ENCODE results near the gene PARVA.

DNA sequence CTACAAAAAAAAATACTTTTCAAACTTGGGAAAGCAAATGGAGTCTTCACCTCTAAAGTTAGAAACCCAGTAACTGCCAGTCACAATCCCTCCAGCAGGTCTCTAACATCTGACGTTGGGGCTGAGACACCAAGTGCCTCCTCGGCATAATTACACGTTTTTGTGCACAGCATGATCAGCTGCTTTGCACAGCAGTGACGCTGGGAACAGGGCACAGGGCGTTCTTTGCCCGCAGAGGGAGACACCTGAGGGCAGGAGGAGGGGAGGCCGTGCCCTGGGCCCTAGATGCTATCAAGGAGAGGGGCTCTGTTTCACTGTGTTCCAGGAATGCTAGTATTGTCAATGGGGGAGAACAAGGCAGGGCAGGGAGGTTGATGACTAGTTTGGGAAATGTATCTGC lies 120.1 kb downstream of the PARVA start:
- no peak for TF ChIP-seq EZH2phosphoT487 (IDR thresholded peaks at IDR 0.05; ENCODE audit: borderline replicate concordance, low read depth, low read length)
- TF ChIP-seq, protein P1, sequence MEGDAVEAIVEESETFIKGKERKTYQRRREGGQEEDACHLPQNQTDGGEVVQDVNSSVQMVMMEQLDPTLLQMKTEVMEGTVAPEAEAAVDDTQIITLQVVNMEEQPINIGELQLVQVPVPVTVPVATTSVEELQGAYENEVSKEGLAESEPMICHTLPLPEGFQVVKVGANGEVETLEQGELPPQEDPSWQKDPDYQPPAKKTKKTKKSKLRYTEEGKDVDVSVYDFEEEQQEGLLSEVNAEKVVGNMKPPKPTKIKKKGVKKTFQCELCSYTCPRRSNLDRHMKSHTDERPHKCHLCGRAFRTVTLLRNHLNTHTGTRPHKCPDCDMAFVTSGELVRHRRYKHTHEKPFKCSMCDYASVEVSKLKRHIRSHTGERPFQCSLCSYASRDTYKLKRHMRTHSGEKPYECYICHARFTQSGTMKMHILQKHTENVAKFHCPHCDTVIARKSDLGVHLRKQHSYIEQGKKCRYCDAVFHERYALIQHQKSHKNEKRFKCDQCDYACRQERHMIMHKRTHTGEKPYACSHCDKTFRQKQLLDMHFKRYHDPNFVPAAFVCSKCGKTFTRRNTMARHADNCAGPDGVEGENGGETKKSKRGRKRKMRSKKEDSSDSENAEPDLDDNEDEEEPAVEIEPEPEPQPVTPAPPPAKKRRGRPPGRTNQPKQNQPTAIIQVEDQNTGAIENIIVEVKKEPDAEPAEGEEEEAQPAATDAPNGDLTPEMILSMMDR (conservative IDR thresholded peaks at IDR 0.05; ENCODE audit: low read length): no peak
